Gastroesophageal sphincter (tissue), 3 donors: ENCODE results near the gene VPS35L.

Experiments
- EP300 ChIP-seq: sonication (generic); formaldehyde crosslinking; IDR thresholded peaks from one replicate; pipeline ENCODE4 v1.6.1; 2017; ENCODE audit warnings: antibody characterized with exemption, mild to moderate bottlenecking
- POLR2AphosphoS5 ChIP-seq: sonication (generic); formaldehyde crosslinking; IDR thresholded peaks from one replicate; pipeline ENCODE4 v1.6.1; 2017; ENCODE audit warnings: antibody characterized with exemption
- TF ChIP-seq, protein P1 (sequence below), 4 experiments: fragments of 200-600 bp in 2 of 4; fragments of 450-650 bp in 2 of 4; sonication (generic) in 1 of 4; IDR thresholded peaks; one replicate each; pipeline ENCODE4 v1.5.1; 2017 to 2019; ENCODE audit warnings: antibody characterized with exemption in 4 of 4, mild to moderate bottlenecking in 2 of 4, moderate library complexity in 2 of 4

DNA sequence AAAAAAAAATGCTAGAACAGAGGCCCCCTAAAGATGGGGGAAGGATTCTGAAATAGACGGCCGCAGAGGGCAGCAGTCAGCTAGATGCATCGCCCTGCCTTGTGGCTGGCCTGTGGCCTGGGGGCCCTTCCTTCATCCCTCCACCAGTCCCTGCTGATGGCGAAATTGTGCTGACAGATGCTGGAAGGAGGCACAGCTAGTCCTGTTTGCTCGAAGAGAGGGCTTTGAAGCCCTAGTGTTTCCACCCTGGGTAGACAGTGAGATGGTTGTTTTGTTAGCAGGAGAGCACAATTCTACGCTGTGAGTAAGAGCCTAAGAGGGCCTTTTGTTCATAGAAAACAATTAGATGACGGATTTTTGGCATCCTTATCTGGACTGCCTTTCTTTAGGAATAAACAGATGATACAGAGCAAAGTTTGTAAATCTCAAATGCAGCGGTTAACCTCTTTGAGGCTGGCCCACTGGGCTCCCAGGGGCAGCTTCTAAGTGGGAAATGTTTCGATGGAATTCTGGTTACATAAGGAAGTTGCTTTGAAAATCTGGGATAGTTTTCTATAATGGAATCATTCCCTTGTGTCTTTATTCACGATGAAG, 23.0 kb downstream of the VPS35L start:
- TF ChIP-seq EP300 (no peak), POLR2AphosphoS5 (no peak)
- TF ChIP-seq, protein P1, sequence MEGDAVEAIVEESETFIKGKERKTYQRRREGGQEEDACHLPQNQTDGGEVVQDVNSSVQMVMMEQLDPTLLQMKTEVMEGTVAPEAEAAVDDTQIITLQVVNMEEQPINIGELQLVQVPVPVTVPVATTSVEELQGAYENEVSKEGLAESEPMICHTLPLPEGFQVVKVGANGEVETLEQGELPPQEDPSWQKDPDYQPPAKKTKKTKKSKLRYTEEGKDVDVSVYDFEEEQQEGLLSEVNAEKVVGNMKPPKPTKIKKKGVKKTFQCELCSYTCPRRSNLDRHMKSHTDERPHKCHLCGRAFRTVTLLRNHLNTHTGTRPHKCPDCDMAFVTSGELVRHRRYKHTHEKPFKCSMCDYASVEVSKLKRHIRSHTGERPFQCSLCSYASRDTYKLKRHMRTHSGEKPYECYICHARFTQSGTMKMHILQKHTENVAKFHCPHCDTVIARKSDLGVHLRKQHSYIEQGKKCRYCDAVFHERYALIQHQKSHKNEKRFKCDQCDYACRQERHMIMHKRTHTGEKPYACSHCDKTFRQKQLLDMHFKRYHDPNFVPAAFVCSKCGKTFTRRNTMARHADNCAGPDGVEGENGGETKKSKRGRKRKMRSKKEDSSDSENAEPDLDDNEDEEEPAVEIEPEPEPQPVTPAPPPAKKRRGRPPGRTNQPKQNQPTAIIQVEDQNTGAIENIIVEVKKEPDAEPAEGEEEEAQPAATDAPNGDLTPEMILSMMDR (IDR thresholded peaks at IDR 0.05) = peak in 1 of 4 experiments; percentile 18
